HL-60/S4 treated with retinoic acid at 250 ng/mL for 4 days and 3 days (cell line): ENCODE data around the gene ADCY10.

ENCODE experiments used
- in situ Hi-C: fragments of 300-500 bp; cut with MboI; formaldehyde crosslinking; loops from 2 replicates; pipeline ENCODE4 v1.7.0; 2022; ENCODE audit warnings: low sequenced_read_pairs

Gene ADCY10

GRCh38 chr1:167790117-167790516, 123.8 kb downstream of the ADCY10 start:
- in situ Hi-C loops = no loop called here

GRCh38 chr1:167789501-167789900, 124.4 kb downstream of the ADCY10 start:
- in situ Hi-C loops = no loop called here

- in situ Hi-C loops = no loop called here
Measured at GRCh38 chr1:167786502-167786901, 127.4 kb downstream of the ADCY10 start.

- in situ Hi-C loops = no loop called here
Measured at GRCh38 chr1:167784876-167785550, 128.9 kb downstream of the ADCY10 start.

- in situ Hi-C loops = no loop called here
Measured at GRCh38 chr1:167782946-167783345, 131.0 kb downstream of the ADCY10 start.

- in situ Hi-C loops = no loop called here
Measured at GRCh38 chr1:167781558-167781957, 132.4 kb downstream of the ADCY10 start.

GRCh38 chr1:167777269-167777650, 136.7 kb downstream of the ADCY10 start:
- in situ Hi-C loops = no loop called here

- in situ Hi-C loops = no loop called here
Measured at GRCh38 chr1:167776616-167777268, 137.2 kb downstream of the ADCY10 start.

GRCh38 chr1:167776151-167776550, 137.8 kb downstream of the ADCY10 start:
- in situ Hi-C loops = no loop called here

GRCh38 chr1:167775178-167775577, 138.8 kb downstream of the ADCY10 start:
- in situ Hi-C loops = no loop called here

GRCh38 chr1:167774710-167775109, 139.2 kb downstream of the ADCY10 start:
- in situ Hi-C loops = no loop called here

- in situ Hi-C loops = no loop called here
Measured at GRCh38 chr1:167773516-167773915, 140.4 kb downstream of the ADCY10 start.

- in situ Hi-C loops = no loop called here
Measured at GRCh38 chr1:167772436-167772835, 141.5 kb downstream of the ADCY10 start.

GRCh38 chr1:167770127-167770526, 143.8 kb downstream of the ADCY10 start:
- in situ Hi-C loops = no loop called here

- in situ Hi-C loops = no loop called here
Measured at GRCh38 chr1:167767761-167768160, 146.2 kb downstream of the ADCY10 start.

GRCh38 chr1:167766538-167766937, 147.4 kb downstream of the ADCY10 start:
- in situ Hi-C loops = no loop called here

GRCh38 chr1:167765496-167765895, 148.4 kb downstream of the ADCY10 start:
- in situ Hi-C loops = no loop called here

GRCh38 chr1:167764458-167765330, 149.2 kb downstream of the ADCY10 start:
- in situ Hi-C loops = no loop called here

- in situ Hi-C loops = no loop called here
Measured at GRCh38 chr1:167763525-167764220, 150.3 kb downstream of the ADCY10 start.

- in situ Hi-C loops = no loop called here
Measured at GRCh38 chr1:167762061-167762746, 151.7 kb downstream of the ADCY10 start.

- in situ Hi-C loops = no loop called here
Measured at GRCh38 chr1:167761400-167761799, 152.5 kb downstream of the ADCY10 start.
